ENCODE data around the gene TRIM2.

- TF ChIP-seq CTCF (conservative IDR thresholded peaks at IDR 0.05 in 1 of 2, IDR thresholded peaks at IDR 0.05 in 1 of 2; ENCODE audit: low read depth in 1 of 2, low read length in 2 of 2) = no peak
- TF ChIP-seq EZH2 (IDR thresholded peaks at IDR 0.05; ENCODE audit: low read length, missing control alignments) = no peak
These were observed 63.6 kb downstream of the TRIM2 start for GRCh38 chr4:153267890-153268289.
